Mesodermal cell (in vitro differentiated cells): ENCODE results near the gene SLC25A26.

Experiments used
- H3K27ac ChIP-seq: 2 replicates; pipeline ENCODE4 v1.7.0; 2013; ENCODE audit warnings: mild to moderate bottlenecking, low read depth, low read length, moderate library complexity; ENCODE audit not compliant: severe bottlenecking
- H3K36me3 ChIP-seq: 2 replicates; pipeline ENCODE4 v1.7.1; 2013; ENCODE audit warnings: mild to moderate bottlenecking, low read length, moderate library complexity; ENCODE audit not compliant: control insufficient read depth, insufficient read depth
- H3K4me1 ChIP-seq: one replicate; pipeline ENCODE4 v1.7.1; 2013; ENCODE audit warnings: mild to moderate bottlenecking, low read length; ENCODE audit not compliant: insufficient read depth, control insufficient read depth, poor library complexity, severe bottlenecking
- H3K4me3 ChIP-seq: 2 replicates; pipeline ENCODE4 v1.7.0; 2013; ENCODE audit warnings: low read length, control low read depth, mild to moderate bottlenecking; ENCODE audit not compliant: insufficient read depth, poor library complexity, severe bottlenecking; ENCODE audit errors: extremely low read depth
- H3K9me3 ChIP-seq: 2 replicates; pipeline ENCODE4 v1.7.1; 2013; ENCODE audit warnings: mild to moderate bottlenecking, low read length, moderate library complexity; ENCODE audit not compliant: control insufficient read depth
- WGBS, 2 experiments: methylation state at CpG; one replicate each; pipeline ENCODE4 v1.1.5; 2013; ENCODE audit warnings: missing lambda C conversion rate in 2 of 2; ENCODE audit not compliant: insufficient coverage in 2 of 2; 5-methylcytosine and 5-hydroxymethylcytosine counted together

The SLC25A26 gene

DNA sequence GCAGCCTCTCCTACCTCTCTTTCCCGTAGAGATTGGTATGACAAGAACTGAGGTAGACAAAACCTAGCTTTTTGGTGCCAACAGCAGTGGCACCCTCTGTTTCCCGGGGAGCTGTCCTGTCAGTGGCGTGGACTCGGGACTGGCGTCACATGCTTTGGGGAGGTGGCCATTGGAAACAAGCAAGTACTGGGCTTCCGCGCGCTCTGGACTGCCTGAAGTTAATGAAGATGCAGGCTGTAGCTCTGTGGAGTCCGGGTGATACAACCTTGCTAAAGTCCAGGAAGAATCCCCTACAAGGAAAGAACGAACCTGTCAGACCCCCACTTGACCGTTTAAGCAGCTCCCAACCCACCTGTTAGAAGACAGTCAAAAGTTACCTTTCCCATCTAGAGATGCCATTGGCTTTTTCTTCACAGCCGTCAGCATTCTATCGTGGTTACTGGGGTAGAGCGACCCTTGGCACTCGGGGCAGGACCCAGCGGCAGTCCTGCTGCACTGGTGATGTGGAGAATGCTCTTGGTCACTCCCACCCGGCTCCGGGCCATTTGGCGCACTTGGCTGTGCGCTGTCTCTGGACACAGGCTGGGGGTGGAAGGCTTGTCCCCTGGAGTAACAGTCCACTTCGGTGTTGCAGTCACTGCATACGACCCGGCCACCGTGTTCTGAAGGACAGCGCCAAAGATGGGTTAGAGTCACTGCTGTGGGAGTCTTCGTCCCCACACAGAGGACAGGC, 159.6 kb downstream of the SLC25A26 start:
- Histone ChIP-seq H3K36me3 (peaks cover 92% of the 10 kb centered on the region), H3K4me1 (no peaks in the 10 kb centered on the region), H3K4me3 (no peak overlapping the region), H3K27ac (no peak overlapping the region), H3K9me3 (peaks cover 5% of the 10 kb centered on the region)
- 94 to 99% methylated on average over 25 to 26 of the region's 26 CpGs for WGBS, 2 experiments

DNA sequence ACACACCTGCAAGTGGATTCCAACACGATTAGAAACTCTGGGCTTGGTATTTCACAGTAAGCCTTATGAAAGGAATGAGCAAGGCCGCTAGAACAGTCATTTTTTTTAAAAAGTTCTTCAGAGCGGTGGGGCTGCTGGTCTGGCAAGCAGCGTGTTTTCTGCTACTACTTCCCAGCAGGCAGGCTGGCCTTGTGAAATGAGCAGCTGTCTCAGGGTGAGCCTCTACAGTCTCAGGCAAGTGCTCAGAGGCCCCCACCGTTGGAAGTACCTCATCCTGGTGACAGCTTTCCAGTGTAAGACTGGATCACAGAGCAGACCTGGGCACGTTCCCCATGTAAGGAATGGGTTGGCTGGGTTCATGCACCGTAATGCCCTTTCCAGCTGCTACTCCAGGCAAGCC, 160.8 kb downstream of the SLC25A26 start:
- H3K4me1 ChIP-seq, result no peaks in the 10 kb centered on the region
- no peak overlapping the region for H3K27ac ChIP-seq
- peaks cover 96% of the 10 kb centered on the region for H3K36me3 ChIP-seq
- no peak overlapping the region for H3K4me3 ChIP-seq
- 92 to 96% methylated on average over 7 of the region's 7 CpGs for whole genome bisulfite sequencing, 2 experiments
- peaks cover 9% of the 10 kb centered on the region for H3K9me3 ChIP-seq

DNA sequence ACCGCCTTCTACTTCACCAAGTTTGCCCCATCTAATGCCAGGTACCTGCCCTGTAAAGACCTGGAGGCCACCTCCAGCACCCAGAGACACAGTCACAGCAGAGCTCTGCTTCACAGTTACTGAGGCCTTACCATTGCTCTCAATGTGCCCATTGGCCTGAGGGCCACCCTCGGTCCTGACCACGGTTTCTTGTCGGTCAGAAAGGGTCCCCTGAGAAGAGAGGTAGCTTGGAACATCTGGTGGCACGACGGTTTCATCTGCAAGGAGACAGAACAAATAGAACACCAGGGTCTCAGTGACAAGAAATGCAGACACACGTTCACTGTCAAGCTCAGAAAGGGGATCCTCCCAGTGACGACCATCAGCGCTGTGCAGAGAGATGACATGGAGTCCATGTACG, 161.3 kb downstream of the SLC25A26 start:
- WGBS, 2 experiments, result 92 to 93% methylated on average over 10 of the region's 10 CpGs
- Histone ChIP-seq H3K36me3 (peaks cover 96% of the 10 kb centered on the region), H3K4me1 (no peaks in the 10 kb centered on the region), H3K9me3 (peaks cover 9% of the 10 kb centered on the region), H3K4me3 (no peak overlapping the region), H3K27ac (no peak overlapping the region)

DNA sequence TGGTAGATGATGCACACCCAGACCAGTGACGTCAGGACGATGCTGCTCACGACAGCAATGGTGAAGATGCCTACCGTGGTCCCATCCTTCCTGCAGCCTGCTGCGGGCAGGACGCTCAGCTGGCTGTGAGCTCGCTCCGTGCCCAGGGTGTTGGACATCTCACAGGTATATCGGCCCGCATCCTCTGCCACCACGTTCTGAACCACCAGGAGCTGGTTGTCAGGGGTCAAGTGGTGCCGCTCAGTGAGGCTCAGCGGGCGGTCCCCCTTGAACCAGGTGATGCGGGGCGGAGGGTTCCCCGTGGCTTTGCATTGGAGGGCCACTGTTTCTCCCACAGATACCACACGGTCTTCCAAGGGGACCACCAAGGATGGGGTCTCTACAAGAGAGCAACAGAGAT, 162.2 kb downstream of the SLC25A26 start:
- Histone ChIP-seq H3K36me3 (peaks cover 88% of the 10 kb centered on the region), H3K27ac (no peak overlapping the region), H3K4me3 (no peak overlapping the region), H3K4me1 (no peaks in the 10 kb centered on the region), H3K9me3 (peaks cover 9% of the 10 kb centered on the region)
- 92 to 97% methylated on average over 18 of the region's 18 CpGs for WGBS, 2 experiments

DNA sequence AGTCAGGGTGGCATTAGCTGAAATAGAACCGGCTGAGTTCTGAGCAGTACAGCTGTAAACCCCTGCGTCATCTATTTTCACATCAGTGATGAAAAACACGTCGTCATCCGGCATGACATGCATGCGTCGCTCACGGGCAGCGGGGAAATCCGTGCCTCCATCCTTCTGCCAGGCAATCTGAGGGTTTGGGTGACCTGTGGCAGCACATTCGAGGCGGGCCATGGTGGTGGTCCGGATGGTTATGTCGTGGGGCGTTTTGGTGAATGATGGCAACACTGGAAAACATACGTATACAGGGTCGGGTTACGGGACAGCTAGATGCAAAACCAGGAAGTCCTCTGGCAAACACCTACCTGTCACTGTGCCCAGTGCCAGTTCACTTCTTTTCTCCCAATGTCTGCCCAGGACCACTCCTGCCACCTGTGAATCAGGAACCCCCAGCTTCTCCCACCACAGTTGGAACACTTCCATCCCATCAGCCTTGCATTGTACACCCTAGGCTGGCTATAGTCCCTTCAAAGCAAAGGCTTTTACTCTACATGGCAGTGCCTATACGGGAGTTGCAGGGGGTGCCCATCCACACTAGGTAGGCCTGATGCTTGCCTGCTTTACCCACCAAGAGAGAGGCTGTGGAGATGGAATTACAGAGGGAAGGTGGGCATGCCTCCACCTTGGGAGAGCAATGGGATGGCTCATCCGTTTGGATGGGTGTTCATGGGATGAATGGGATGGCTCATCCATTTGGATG, 163.4 kb downstream of the SLC25A26 start:
- 96 to 98% methylated on average over 19 of the region's 20 CpGs for WGBS, 2 experiments
- no peak overlapping the region for H3K4me3 ChIP-seq
- peaks cover 9% of the 10 kb centered on the region for H3K9me3 ChIP-seq
- no peak overlapping the region for H3K27ac ChIP-seq
- peaks cover 80% of the 10 kb centered on the region for H3K36me3 ChIP-seq
- no peaks in the 10 kb centered on the region for H3K4me1 ChIP-seq

DNA sequence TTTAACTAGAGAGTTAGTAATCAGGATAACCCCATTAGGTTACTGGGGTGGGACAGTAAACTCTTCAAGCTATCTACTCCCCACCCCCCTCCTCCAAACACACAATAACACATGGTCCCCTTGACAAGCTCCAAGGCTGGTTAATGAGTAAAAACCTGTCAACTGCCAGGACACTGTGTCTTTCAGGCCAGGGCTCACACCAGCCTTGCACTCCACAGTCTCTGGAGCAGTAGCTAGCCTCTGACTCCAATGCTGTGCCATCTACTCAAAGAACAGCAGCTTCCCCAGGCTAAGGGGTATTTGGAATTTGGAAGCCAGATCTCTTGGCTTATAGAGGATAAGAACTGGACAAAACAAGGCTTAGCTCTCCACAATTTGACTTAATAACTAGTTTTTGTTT, 164.3 kb downstream of the SLC25A26 start:
- peaks cover 71% of the 10 kb centered on the region for H3K36me3 ChIP-seq

DNA sequence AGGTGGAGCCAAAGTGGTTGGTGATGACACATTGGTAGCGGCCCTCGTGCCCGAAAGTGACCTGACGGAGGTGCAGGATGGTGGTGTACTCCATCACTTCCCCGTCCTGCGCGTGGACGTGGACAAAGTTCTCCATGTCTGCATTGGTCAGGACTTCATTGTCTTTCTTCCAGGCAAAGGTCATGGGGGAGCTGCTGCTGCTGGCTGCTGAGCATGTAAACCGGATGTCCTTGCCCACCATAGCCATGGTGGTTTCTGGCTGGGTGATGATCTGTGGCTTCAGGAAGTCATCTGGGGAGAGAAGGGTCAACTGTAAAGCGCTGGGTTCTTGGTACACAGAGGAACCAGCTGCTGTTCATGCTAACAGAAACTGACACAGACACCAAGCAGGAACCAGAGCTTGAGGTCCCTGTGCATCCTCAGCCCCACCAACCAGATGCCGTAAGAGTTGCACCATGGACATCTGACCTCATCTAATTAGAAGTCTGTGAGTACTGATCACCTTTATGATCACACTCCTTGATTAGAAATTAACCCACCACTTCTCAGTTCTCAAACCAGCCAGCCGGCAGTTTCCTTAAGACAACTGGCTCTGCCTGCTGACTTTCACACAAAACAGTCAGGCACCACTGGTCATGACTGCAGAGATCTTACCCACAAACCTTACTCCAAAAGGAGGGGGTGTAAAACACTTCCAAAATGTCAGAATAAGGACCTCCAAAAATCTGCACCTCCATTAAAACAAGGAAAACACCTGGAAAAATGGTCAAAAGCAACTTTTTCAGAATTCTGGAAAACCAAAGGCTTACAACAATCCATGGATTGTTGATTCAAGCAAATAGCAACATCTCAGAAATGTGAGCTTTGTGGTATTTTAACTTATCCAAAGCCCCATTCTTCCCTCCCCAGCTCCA, 165.5 kb downstream of the SLC25A26 start:
- no peak overlapping the region for H3K27ac ChIP-seq
- WGBS, 2 experiments, result 94 to 98% methylated on average over 10 to 12 of the region's 12 CpGs
- no peak overlapping the region for H3K4me3 ChIP-seq
- H3K36me3 ChIP-seq, result peaks cover 59% of the 10 kb centered on the region
- peaks cover 9% of the 10 kb centered on the region for H3K9me3 ChIP-seq
- H3K4me1 ChIP-seq, result no peaks in the 10 kb centered on the region

More for the DNA sequence above, 164.3 kb downstream of the SLC25A26 start:
- Histone ChIP-seq H3K4me1 (no peaks in the 10 kb centered on the region), H3K4me3 (no peak overlapping the region), H3K27ac (no peak overlapping the region), H3K9me3 (peaks cover 9% of the 10 kb centered on the region)

DNA sequence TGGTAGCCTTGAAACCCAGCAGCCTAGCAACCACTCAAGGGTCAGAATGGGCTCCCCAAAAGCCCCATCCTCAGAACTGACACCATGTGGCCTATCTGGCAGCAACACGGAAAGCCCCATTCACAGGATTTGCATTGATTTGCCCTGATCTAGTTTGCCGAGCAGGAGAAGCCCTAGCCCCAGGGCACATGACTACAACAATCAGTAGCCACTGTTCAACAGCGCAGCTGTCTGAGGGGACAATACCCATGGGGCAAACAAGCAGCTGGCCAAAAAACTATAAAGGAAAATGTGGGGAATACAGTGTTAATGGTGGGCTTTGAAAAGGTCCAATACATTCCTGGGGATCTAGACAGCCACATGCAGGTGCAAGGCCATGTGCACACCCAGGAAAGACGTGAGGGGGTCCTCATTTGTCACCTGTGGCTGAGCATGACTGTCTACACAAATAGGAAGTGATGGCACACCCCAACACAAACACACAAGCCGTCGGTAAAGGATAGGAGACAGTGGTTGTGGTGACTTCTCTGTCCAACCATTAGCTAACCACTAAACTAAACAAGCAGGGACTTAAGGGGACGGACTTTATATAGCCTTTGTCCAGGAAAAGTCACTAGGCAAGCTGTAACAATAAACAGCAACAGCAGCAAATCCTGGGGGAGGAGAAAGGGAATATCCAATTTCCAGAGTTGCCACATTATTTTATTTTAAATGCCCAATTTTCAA, 166.3 kb downstream of the SLC25A26 start:
- Histone ChIP-seq H3K27ac (no peak overlapping the region), H3K4me3 (no peak overlapping the region), H3K9me3 (peaks cover 9% of the 10 kb centered on the region), H3K4me1 (no peaks in the 10 kb centered on the region), H3K36me3 (peaks cover 54% of the 10 kb centered on the region)
- 86% methylated on average over 3 of the region's 7 CpGs; no CpG with 5 or more reads in 1 of the 2 experiments for WGBS, 2 experiments

DNA sequence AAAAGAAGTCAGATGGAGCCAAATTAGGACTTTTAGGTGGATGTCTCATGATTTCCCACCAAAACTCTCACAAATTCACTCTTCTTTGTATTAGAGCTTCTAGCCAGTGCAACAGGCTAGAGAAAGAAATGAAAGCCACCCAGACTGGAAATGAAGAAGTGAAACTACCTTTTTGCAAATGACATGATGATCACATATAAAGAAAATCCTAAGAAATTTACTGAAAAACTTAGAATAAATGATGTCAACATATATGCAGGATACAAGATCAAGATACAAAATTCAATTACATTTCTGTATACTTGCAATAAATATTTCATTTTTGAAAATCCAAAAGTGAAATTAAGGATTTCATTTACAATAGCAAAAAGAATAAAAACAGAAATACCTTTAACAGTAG, 169.2 kb downstream of the SLC25A26 start:
- no peak overlapping the region for H3K4me3 ChIP-seq
- H3K36me3 ChIP-seq, result peaks cover 41% of the 10 kb centered on the region
- H3K27ac ChIP-seq, result no peak overlapping the region
- H3K4me1 ChIP-seq, result peaks cover 8% of the 10 kb centered on the region
- H3K9me3 ChIP-seq, result peaks cover 4% of the 10 kb centered on the region

DNA sequence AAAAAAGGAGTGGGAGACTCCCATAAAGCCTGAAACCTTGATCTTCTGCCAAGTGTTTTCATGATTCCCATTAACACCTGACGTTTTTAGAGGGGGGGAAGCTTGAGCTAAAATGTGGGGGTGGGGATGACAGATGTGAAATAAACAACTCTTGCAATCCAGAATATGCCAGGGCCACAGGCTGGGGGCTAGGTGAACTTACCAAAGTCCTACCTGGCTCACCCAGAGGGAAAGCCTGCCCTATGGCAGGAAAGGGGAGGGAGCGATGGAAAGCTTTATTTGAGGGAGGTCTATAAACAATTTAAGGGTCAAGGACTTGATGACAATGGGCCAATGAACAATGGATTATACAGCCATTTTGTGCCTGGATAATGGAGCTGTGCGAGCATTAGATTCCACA, 171.7 kb downstream of the SLC25A26 start:
- WGBS, 2 experiments, result 88 to 100% methylated on average over 1 to 2 of the region's 3 CpGs
- H3K4me1 ChIP-seq, result peaks cover 12% of the 10 kb centered on the region
- H3K9me3 ChIP-seq, result no peaks in the 10 kb centered on the region
- no peak overlapping the region for H3K27ac ChIP-seq
- peaks cover 34% of the 10 kb centered on the region for H3K36me3 ChIP-seq
- H3K4me3 ChIP-seq, result no peak overlapping the region
